IMR-90 (cell line): ENCODE results near the gene TEX22. TPM values are rescaled to one million over a fixed set of nuclear protein-coding genes. Genes with fewer than 3 reads are reported as not detected.

Experiments
- ATAC-seq: fragments of 200-7000 bp; cut with Tn5 transposase; 2 replicates; pipeline ENCODE4 v1.9.1; 2020; ENCODE audit warnings: low read depth, mild to moderate bottlenecking, moderate library complexity
- BruUV-seq: library from RNA; stranded (reverse); fragments of 400-500 nt; replicated peaks from 2 replicates; lab custom pipeline; 2021; lab: Mats Ljungman, UMichigan
- CTCF ChIA-PET: fragments of 300-600 bp; formaldehyde crosslinking; extraction: SDS; loops from one replicate; lab custom pipeline; 2021; ENCODE audit warnings: antibody characterized with exemption; lab: Yijun Ruan, JAX
- POLR2A ChIA-PET: fragments of 300-600 bp; sonication (Branson Sonifier 250); formaldehyde crosslinking; loops from one replicate; lab custom pipeline; 2022; ENCODE audit warnings: antibody characterized with exemption; ENCODE audit not compliant: unreplicated experiment; lab: Charles Lee
- DNase-seq: peaks from one replicate; pipeline ENCODE4 v3.0.0; 2013
- H2AFZ ChIP-seq: replicated peaks from 2 replicates; pipeline ENCODE3; 2013; ENCODE audit warnings: low read length, mild to moderate bottlenecking; ENCODE audit not compliant: poor library complexity
- H2AK5ac ChIP-seq: 2 replicates; pipeline ENCODE4 v1.6.1; 2013; ENCODE audit warnings: low read depth, low read length, inconsistent platforms
- H2AK9ac ChIP-seq: replicated peaks from 2 replicates; pipeline ENCODE3; 2013; ENCODE audit warnings: mild to moderate bottlenecking, low read depth, low read length, moderate library complexity; ENCODE audit not compliant: poor library complexity
- H2BK120ac ChIP-seq: 2 replicates; pipeline ENCODE4 v1.6.1; 2013; ENCODE audit warnings: low read depth, low read length, inconsistent platforms
- H2BK15ac ChIP-seq: 3 replicates; pipeline ENCODE4 v1.6.1; 2013; ENCODE audit warnings: low read depth, low read length, inconsistent platforms
- H2BK20ac ChIP-seq: 2 replicates; pipeline ENCODE4 v1.6.1; 2013; ENCODE audit warnings: low read depth, mild to moderate bottlenecking, inconsistent platforms, low read length, moderate library complexity
- H2BK5ac ChIP-seq: 2 replicates; pipeline ENCODE4 v1.6.1; 2013; ENCODE audit warnings: mild to moderate bottlenecking, low read depth, low read length, inconsistent platforms; ENCODE audit not compliant: poor library complexity, severe bottlenecking
- H3K14ac ChIP-seq: replicated peaks from 2 replicates; pipeline ENCODE4 v1.6.1; 2013; ENCODE audit warnings: low read depth, low read length, inconsistent platforms
- H3K18ac ChIP-seq: 2 replicates; pipeline ENCODE4 v1.6.1; 2013; ENCODE audit warnings: low read depth, low read length, control low read depth
- H3K23ac ChIP-seq: 2 replicates; pipeline ENCODE4 v1.6.1; 2013; ENCODE audit warnings: low read depth, low read length, inconsistent platforms
- H3K27ac ChIP-seq: 2 replicates; pipeline ENCODE4 v1.5.1; 2013; ENCODE audit warnings: mild to moderate bottlenecking, control low read depth, low read length; ENCODE audit not compliant: insufficient read depth
- H3K27me3 ChIP-seq: 2 replicates; pipeline ENCODE4 v1.6.1; 2013; ENCODE audit warnings: low read length; ENCODE audit not compliant: control insufficient read depth, insufficient read depth
- H3K36me3 ChIP-seq: 2 replicates; pipeline ENCODE4 v1.6.1; 2013; ENCODE audit warnings: low read length, mixed read lengths; ENCODE audit not compliant: control insufficient read depth, insufficient read depth
- H3K4ac ChIP-seq: 2 replicates; pipeline ENCODE4 v1.6.1; 2013; ENCODE audit warnings: low read depth, low read length, inconsistent platforms
- H3K4me1 ChIP-seq: 2 replicates; pipeline ENCODE4 v1.6.1; 2013; ENCODE audit warnings: low read length, mixed read lengths; ENCODE audit not compliant: control insufficient read depth, insufficient read depth
- H3K4me2 ChIP-seq: 2 replicates; pipeline ENCODE4 v1.6.1; 2013; ENCODE audit warnings: low read depth, mild to moderate bottlenecking, control low read depth, low read length, moderate library complexity
- H3K4me3 ChIP-seq: 2 replicates; pipeline ENCODE4 v1.5.1; 2013; ENCODE audit warnings: low read depth, mild to moderate bottlenecking, control low read depth, low read length, moderate library complexity; ENCODE audit not compliant: insufficient read depth
- H3K56ac ChIP-seq: 2 replicates; pipeline ENCODE4 v1.6.1; 2013; ENCODE audit warnings: low read length, inconsistent platforms; ENCODE audit not compliant: insufficient read depth; ENCODE audit errors: extremely low read depth
- H3K79me1 ChIP-seq, 2 experiments: 2 replicates each; pipeline ENCODE4 v1.6.1; 2013; ENCODE audit warnings: low read length in 2 of 2, inconsistent platforms in 1 of 2, low read depth in 1 of 2
- H3K9ac ChIP-seq: 2 replicates; pipeline ENCODE4 v1.6.1; 2013; ENCODE audit warnings: low read depth, low read length, control low read depth
- H3K9me1 ChIP-seq: 2 replicates; pipeline ENCODE4 v1.6.1; 2013; ENCODE audit warnings: low read length, inconsistent platforms; ENCODE audit not compliant: insufficient read depth
- H3K9me3 ChIP-seq: 2 replicates; pipeline ENCODE4 v1.6.1; 2013; ENCODE audit warnings: low read length; ENCODE audit not compliant: control insufficient read depth, insufficient read depth
- H4K20me1 ChIP-seq: 2 replicates; pipeline ENCODE4 v1.6.1; 2013; ENCODE audit warnings: low read length, inconsistent platforms; ENCODE audit not compliant: insufficient read depth
- H4K5ac ChIP-seq: 2 replicates; pipeline ENCODE4 v1.6.1; 2013; ENCODE audit warnings: mild to moderate bottlenecking, low read depth, low read length, control low read depth
- H4K8ac ChIP-seq, 2 experiments: 2 replicates each; pipeline ENCODE4 v1.6.1; 2013; ENCODE audit warnings: low read depth in 2 of 2, low read length in 2 of 2, control low read depth in 1 of 2, inconsistent platforms in 1 of 2
- H4K91ac ChIP-seq: 2 replicates; pipeline ENCODE4 v1.6.1; 2013; ENCODE audit warnings: low read depth, low read length, inconsistent platforms; ENCODE audit not compliant: insufficient read depth
- CHD1 ChIP-seq: IDR thresholded peaks from 2 replicates; pipeline ENCODE4 v1.6.1; 2012; ENCODE audit warnings: low read depth, low read length, improper control_type of control experiment
- CTCF ChIP-seq: conservative IDR thresholded peaks from 2 replicates; pipeline ENCODE4 v1.5.1; 2012; ENCODE audit warnings: mild to moderate bottlenecking, low read depth, low read length, improper control_type of control experiment
- FOS ChIP-seq: fragments of 150-350 bp; IDR thresholded peaks from 2 replicates; pipeline ENCODE4 v1.6.1; 2016; ENCODE audit warnings: low read depth, low read length
- MXI1 ChIP-seq: IDR thresholded peaks from 2 replicates; pipeline ENCODE4 v1.6.1; 2012; ENCODE audit warnings: low read depth, mild to moderate bottlenecking, low read length, moderate library complexity, borderline replicate concordance
- POLR2A ChIP-seq: IDR thresholded peaks from 2 replicates; pipeline ENCODE4 v1.6.1; 2012; ENCODE audit warnings: mild to moderate bottlenecking, low read depth, low read length
- RAD21 ChIP-seq: IDR thresholded peaks from 2 replicates; pipeline ENCODE4 v1.6.1; 2012; ENCODE audit warnings: low read length, improper control_type of control experiment
- RFX5 ChIP-seq: IDR thresholded peaks from 2 replicates; pipeline ENCODE4 v1.8.0; 2012; ENCODE audit warnings: low read depth, mild to moderate bottlenecking, low read length, moderate library complexity
- SMC3 ChIP-seq: fragments of 150-350 bp; IDR thresholded peaks from 2 replicates; pipeline ENCODE4 v1.6.1; 2016; ENCODE audit warnings: low read depth, mild to moderate bottlenecking, antibody characterized with exemption, low read length, moderate library complexity
- USF2 ChIP-seq: fragments of 150-350 bp; IDR thresholded peaks from 2 replicates; pipeline ENCODE4 v1.6.1; 2017; ENCODE audit warnings: mild to moderate bottlenecking, antibody characterized with exemption, low read length, low read depth
- WGBS, 2 experiments: methylation state at CpG; one replicate each; pipeline versions ENCODE4 v1.1.5 to v1.1.7; 2013; ENCODE audit warnings: missing lambda C conversion rate in 2 of 2; ENCODE audit not compliant: insufficient read length in 1 of 2; ENCODE audit errors: extremely low coverage in 2 of 2; 5-methylcytosine and 5-hydroxymethylcytosine counted together
- dilution Hi-C: fragments of 300-500 bp; cut with HindIII; formaldehyde crosslinking; loops from one replicate; pipeline ENCODE4 v1.14.3; 2018; ENCODE audit warnings: low sequenced_read_pairs; ENCODE audit not compliant: unreplicated experiment
- in situ Hi-C: fragments of 300-500 bp; cut with MboI; formaldehyde crosslinking; loops from 3 replicates; pipeline ENCODE4 v1.14.3; 2019; ENCODE audit warnings: low sequenced_read_pairs, inconsistent platforms, mixed read lengths
- intact Hi-C: fragments of 100-400 bp; cut with micrococcal nuclease; formaldehyde crosslinking; loops from 2 replicates; pipeline ENCODE4 v1.10.0; 2022
- polyA plus RNA-seq, 3 experiments: library from polyadenylated mRNA; depleted of rRNA; stranded (reverse); fragments of >200 nt; gene quantifications; 2 replicates each; pipeline ENCODE4 v1.2.3, GENCODE V29; 2012; ENCODE audit warnings: low replicate concordance in 1 of 3
- total RNA-seq: library from RNA; depleted of rRNA; stranded (reverse); fragments of >200 nt; gene quantifications from 2 replicates; pipeline ENCODE4 v1.2.3, GENCODE V29; 2012

Gene TEX22
- total and polyA plus RNA-seq, 2 of the 4 experiments (the other 2 are of a cell fraction), result 0.10 to 0.18 TPM

- no peaks in the 10 kb centered on the region for H3K27me3 ChIP-seq
- ChIA-PET CTCF (no interaction called here), POLR2A (no interaction called here)
- no TSS peak for BruUV-seq
- 86% methylated on average over 4 of the region's 32 CpGs; no CpG with 5 or more reads in 1 of the 2 experiments for WGBS, 2 experiments
- H4K91ac ChIP-seq, result no peak overlapping the region
- no peak overlapping the region for H3K4me3 ChIP-seq
- H3K23ac ChIP-seq, result no peak overlapping the region
- H4K8ac ChIP-seq, result 0 out of 4 replicates have a peak overlapping the region, but pooled peaks of 1 of the 2 experiments have one; percentile 17
- peaks cover 14% of the 10 kb centered on the region for H3K36me3 ChIP-seq
- TF ChIP-seq USF2 (no peak), CHD1 (no peak), SMC3 (no peak), FOS (no peak), POLR2A (no peak), CTCF (no peak), RFX5 (no peak), MXI1 (no peak), RAD21 (no peak)
- in situ Hi-C loops (no loop called here), dilution Hi-C loops (no loop called here), intact Hi-C loops (no loop called here)
- no peak overlapping the region for H4K5ac ChIP-seq
- H3K9ac ChIP-seq, result no peak overlapping the region
- H3K79me1 ChIP-seq, result peaks cover 4 to 52% of the 10 kb centered on the region in 2 experiments
- H3K4ac ChIP-seq, result no peak overlapping the region; the same call in 1 of the 2 replicates
- no peak overlapping the region for H2BK120ac ChIP-seq
- H2BK20ac ChIP-seq, result no peak overlapping the region
- H3K14ac ChIP-seq, result no peak overlapping the region
- H3K4me1 ChIP-seq, result peaks cover 18% of the 10 kb centered on the region
- H3K56ac ChIP-seq, result no peak overlapping the region
- H3K27ac ChIP-seq, result no peak overlapping the region
- ATAC-seq, result no peak
- H3K18ac ChIP-seq, result no peak overlapping the region
- DNase-seq, result no peak
- no peak overlapping the region for H2BK15ac ChIP-seq
- peak overlapping the region; percentile 99 for H2AK9ac ChIP-seq
- no peak overlapping the region for H2AK5ac ChIP-seq
- H4K20me1 ChIP-seq, result peaks cover 46% of the 10 kb centered on the region
- peak overlapping the region; percentile 99; the same call in 1 of the 2 replicates for H3K4me2 ChIP-seq
- no peak overlapping the region for H2AFZ ChIP-seq
- H2BK5ac ChIP-seq, result no peak overlapping the region
- no peaks in the 10 kb centered on the region for H3K9me3 ChIP-seq
- H3K9me1 ChIP-seq, result peaks cover 10% of the 10 kb centered on the region; the same call in 1 of the 2 replicates
These were observed 23.6 kb downstream of the TEX22 start for GRCh38 chr14:105421723-105422615.
